HEK293T (cell line): Measurements from ENCODE around the gene RHOA.

Source experiments
- CTCF ChIA-PET: fragments of 350-600 bp; formaldehyde crosslinking; extraction: SDS; loops from one replicate; lab custom pipeline; 2021; ENCODE audit warnings: antibody characterized with exemption, inconsistent platforms; lab: Yijun Ruan, JAX
- POLR2A ChIA-PET: fragments of 350-600 bp; formaldehyde crosslinking; extraction: SDS; loops from one replicate; lab custom pipeline; 2020; ENCODE audit warnings: antibody characterized with exemption, inconsistent platforms; lab: Yijun Ruan, JAX
- DNase-seq: peaks from one replicate; pipeline ENCODE4 v3.0.0; 2012; ENCODE audit warnings: mixed read lengths; ENCODE audit errors: extremely low spot score
- ARNT ChIP-seq: fragments of 450-650 bp; IDR thresholded peaks from 2 replicates; pipeline ENCODE4 v1.6.1; 2017; ENCODE audit warnings: mild to moderate bottlenecking
- BHLHE40 ChIP-seq: fragments of 450-650 bp; IDR thresholded peaks from 2 replicates; pipeline ENCODE4 v1.6.1; 2016; ENCODE audit warnings: mild to moderate bottlenecking, moderate library complexity, borderline replicate concordance
- CTBP1 ChIP-seq: fragments of 450-650 bp; IDR thresholded peaks from 2 replicates; pipeline ENCODE4 v1.6.1; 2016; ENCODE audit warnings: borderline replicate concordance
- ELF4 ChIP-seq: fragments of 450-650 bp; IDR thresholded peaks from 2 replicates; pipeline ENCODE4 v1.6.1; 2017; ENCODE audit warnings: antibody characterized with exemption
- FOXA1 ChIP-seq: fragments of 450-650 bp; IDR thresholded peaks from 2 replicates; pipeline ENCODE4 v1.6.1; 2016; ENCODE audit warnings: mild to moderate bottlenecking
- FOXK2 ChIP-seq: fragments of 450-650 bp; IDR thresholded peaks from 2 replicates; pipeline ENCODE4 v1.6.1; 2016; ENCODE audit warnings: mild to moderate bottlenecking
- FOXM1 ChIP-seq: fragments of 450-650 bp; IDR thresholded peaks from 2 replicates; pipeline ENCODE4 v1.6.1; 2017; ENCODE audit warnings: mild to moderate bottlenecking, borderline replicate concordance
- HDGF ChIP-seq: fragments of 450-650 bp; IDR thresholded peaks from 2 replicates; pipeline ENCODE4 v1.6.1; 2017; ENCODE audit warnings: antibody characterized with exemption, borderline replicate concordance
- L3MBTL2 ChIP-seq: fragments of 450-650 bp; conservative IDR thresholded peaks from 2 replicates; pipeline ENCODE4 v1.6.1; 2016; ENCODE audit warnings: mild to moderate bottlenecking
- LEF1 ChIP-seq: fragments of 450-650 bp; IDR thresholded peaks from 2 replicates; pipeline ENCODE4 v1.6.1; 2017; ENCODE audit warnings: mild to moderate bottlenecking, borderline replicate concordance
- NFRKB ChIP-seq: fragments of 450-650 bp; IDR thresholded peaks from 2 replicates; pipeline ENCODE4 v1.6.1; 2016; ENCODE audit warnings: mild to moderate bottlenecking, moderate library complexity
- SP1 ChIP-seq: fragments of 450-650 bp; IDR thresholded peaks from 2 replicates; pipeline ENCODE4 v1.6.1; 2017
- SUZ12 ChIP-seq: fragments of 450-650 bp; IDR thresholded peaks from 2 replicates; pipeline ENCODE4 v1.6.1; 2016; ENCODE audit warnings: mild to moderate bottlenecking
- TARDBP ChIP-seq: fragments of 450-650 bp; IDR thresholded peaks from 2 replicates; pipeline ENCODE4 v1.6.1; 2016
- ZNF384 ChIP-seq: fragments of 450-650 bp; IDR thresholded peaks from 2 replicates; pipeline ENCODE4 v1.6.1; 2016
- TF ChIP-seq, protein P1 (sequence below): fragments of 450-650 bp; IDR thresholded peaks from 2 replicates; pipeline ENCODE4 v1.6.1; 2016

RHOA gene

DNA sequence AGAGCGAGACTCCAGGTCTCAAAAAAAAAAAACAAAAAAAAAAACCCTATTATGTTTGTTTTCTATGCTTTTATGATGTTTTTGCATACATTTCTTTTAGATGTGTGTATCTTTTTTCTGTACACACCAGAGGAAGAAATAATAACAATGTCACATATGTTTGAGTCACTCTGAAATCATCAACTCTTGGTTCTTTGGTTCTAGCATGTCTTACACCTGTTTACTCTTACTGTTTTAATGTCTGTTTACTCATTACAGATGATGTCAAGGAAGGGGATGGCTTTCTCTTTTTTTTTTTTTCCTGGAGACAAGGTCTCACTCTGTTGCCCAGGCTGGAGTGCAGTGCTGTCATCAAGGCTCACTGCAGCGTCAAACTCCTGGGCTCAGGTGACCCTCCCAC is 24.1 kb downstream of the RHOA start:
- ChIA-PET CTCF (no interaction called here), POLR2A (interaction anchor here (1.2 kb wide), 1 partner anchor 29 kb away, joined by 3 read pairs; no protein-coding TSS in a partner anchor)
- TF ChIP-seq FOXK2 (no peak), ZNF384 (peak; percentile 18; the same call in 1 of the 2 replicates)
- no peak for DNase-seq

DNA sequence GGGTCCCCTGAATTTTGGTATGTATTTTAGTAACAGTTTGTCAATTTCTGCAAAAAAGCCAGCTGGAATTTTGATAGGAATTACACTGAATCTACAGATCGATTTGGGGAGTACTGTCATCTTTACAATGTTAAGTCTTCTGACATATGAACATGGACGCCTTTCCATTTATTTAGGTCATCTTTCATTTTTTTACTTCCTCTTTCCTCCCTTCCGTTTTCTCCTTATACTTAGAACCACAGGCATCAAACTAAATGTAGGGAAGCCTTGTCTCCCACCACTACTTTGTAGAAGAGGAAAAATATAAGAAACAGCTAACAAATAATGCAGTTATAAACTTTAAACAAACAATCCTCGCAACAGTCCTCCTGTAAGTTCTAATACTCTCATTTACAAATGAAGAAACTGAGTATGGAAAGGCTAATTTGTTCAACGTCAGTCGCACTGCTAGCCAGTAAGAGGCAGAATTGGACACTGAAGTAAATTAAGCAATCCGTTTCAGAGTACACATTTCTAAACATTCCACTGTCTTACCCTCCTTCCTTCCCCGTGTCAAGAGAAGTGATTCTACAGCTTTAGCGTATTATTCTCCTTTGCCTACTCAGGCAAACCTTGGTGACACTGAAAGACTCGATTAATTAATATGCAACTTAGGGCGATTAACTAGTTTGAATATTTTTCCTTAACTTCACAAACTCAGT is 25.6 kb downstream of the RHOA start:
- CTCF ChIA-PET = no interaction called here
- TF ChIP-seq L3MBTL2 (no peak), CTBP1 (no peak), FOXM1 (no peak)
- POLR2A ChIA-PET = no interaction called here
- no peak for DNase-seq

DNA sequence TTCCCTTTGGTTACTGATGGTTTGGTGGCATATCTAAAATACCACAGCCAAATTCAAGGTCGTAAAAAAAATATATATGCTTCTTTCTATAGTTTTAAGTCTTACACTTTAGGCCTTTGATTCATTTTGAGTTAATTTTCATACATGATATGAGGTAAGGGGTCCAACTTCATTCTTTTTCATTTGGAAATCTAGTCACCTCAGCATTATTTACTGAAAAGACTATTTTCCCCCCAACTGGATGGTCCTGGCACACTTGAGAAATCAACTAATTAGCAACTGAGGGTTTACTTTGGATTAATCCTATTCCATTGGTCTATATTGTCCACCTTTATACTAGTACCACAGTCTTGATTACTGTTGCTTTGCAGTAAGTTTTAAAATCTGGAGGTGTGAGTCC is 26.2 kb downstream of the RHOA start:
- ChIA-PET CTCF (no interaction called here), POLR2A (no interaction called here)
- TF ChIP-seq TARDBP = no peak
- no peak for TF ChIP-seq ARNT
- no peak for TF ChIP-seq FOXA1
- TF ChIP-seq, protein P1, sequence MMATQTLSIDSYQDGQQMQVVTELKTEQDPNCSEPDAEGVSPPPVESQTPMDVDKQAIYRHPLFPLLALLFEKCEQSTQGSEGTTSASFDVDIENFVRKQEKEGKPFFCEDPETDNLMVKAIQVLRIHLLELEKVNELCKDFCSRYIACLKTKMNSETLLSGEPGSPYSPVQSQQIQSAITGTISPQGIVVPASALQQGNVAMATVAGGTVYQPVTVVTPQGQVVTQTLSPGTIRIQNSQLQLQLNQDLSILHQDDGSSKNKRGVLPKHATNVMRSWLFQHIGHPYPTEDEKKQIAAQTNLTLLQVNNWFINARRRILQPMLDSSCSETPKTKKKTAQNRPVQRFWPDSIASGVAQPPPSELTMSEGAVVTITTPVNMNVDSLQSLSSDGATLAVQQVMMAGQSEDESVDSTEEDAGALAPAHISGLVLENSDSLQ = no peak
- TF ChIP-seq FOXK2 = no peak
- no peak for TF ChIP-seq SUZ12
- no peak for TF ChIP-seq HDGF
- TF ChIP-seq NFRKB = no peak
- no peak for TF ChIP-seq BHLHE40
- TF ChIP-seq ELF4 = no peak
- no peak for TF ChIP-seq LEF1
- no peak for DNase-seq

DNA sequence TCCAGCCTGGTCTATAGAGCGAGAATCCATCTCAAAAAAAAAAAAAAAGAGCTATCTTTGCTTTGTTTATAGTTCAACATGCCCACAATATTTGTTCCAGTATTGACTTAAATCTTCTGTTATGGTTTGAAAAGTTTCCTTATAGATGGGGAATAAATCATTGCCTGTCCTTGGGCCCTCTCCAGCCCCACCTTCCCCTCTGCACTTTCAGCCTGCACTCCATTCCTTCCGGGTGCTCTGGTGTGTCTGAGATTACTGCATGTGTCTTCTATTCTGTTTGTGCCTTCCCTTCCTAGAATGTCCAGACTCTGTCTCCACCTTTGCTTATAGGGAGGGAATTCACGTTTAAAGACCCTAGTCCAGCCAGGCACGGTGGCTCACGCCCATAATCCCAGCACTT is 28.4 kb downstream of the RHOA start:
- POLR2A ChIA-PET = no interaction called here
- CTCF ChIA-PET = no interaction called here
- TF ChIP-seq, protein P1 = no peak
- TF ChIP-seq HDGF (no peak), L3MBTL2 (no peak), LEF1 (no peak), ZNF384 (no peak), CTBP1 (no peak), NFRKB (no peak), TARDBP (no peak), ARNT (no peak)
- DNase-seq = no peak

DNA sequence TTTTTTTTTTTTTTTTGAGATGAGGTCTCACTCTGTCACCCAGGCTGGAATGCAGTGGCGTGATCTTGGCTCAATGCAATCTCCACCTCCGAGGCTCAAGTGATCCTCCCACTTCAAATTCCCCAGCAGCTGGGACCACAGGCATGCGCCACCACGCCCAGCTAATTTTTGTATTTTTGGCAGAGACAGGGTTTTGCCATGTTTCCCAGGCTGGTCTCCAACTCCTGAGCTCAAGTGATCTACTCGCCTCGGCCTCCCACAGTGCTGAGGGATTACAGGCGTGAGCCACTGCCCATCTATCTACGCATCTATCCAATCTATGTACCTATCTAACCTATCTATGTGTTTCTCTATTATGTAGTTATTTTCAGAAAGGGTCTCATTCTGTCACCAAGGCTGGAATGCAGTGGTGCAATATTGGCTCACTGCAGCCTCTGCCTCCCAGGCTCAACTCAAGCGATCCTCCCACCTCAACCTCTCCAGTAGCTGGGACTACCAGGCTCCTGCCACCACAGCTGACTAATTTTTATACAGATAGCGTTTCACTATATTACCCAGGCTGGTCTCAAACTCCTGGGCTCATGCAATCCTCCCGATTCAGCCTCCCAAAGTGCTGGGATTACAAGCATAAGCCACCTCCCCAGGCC is 33.4 kb downstream of the RHOA start:
- ChIA-PET POLR2A (no interaction called here), CTCF (interaction anchor here (0.7 kb wide), 1 partner anchor 11 kb away, joined by 3 read pairs; no protein-coding TSS in a partner anchor)
- no peak for TF ChIP-seq LEF1
- no peak for DNase-seq

DNA sequence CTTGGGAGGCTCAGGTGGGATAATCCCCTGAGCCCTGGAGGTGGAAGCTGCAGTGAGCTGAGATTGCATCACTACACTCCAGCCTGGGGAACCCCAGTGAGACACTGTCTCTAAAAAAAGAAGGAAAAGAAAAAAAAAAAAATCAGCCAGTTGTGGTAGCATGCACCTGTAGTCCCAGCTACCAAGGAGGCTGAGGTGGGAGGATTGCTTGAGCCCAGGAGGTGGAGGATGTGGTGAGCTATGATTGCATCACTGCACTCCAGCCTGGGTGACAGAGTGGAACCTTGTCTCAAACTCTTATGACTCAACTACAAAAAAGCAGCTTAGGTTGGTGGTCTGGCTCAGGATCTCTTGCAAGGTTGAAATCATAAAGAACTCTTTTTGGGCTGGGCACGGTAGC is 34.3 kb downstream of the RHOA start:
- ChIA-PET POLR2A (no interaction called here), CTCF (no interaction called here)
- no peak for DNase-seq
- TF ChIP-seq L3MBTL2 (no peak), FOXM1 (no peak), BHLHE40 (no peak), CTBP1 (no peak), FOXK2 (no peak), ELF4 (no peak), TARDBP (no peak), HDGF (no peak), FOXA1 (no peak), SUZ12 (no peak), LEF1 (no peak), NFRKB (no peak), ZNF384 (no peak), ARNT (no peak), SP1 (no peak)
- TF ChIP-seq, protein P1 = no peak

DNA sequence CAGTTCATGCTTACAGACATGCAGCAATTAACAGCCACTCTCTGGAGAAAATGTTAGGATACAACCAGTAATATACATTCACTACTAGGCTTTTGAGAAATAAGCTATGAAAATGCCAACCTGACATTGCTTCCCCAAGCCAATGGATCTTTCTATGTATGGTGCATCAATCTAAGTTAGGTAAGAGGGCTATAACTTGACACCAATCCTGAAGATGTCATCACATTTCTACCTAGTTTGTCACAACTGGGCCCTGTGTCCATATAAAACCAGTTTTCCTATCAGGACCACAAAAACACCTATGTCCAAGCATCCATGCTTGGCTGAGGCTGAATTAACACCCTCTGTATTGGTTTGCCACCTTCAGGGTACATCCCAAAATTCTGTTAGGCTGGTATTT is 39.8 kb downstream of the RHOA start:
- DNase-seq = no peak
- ChIA-PET CTCF (no interaction called here), POLR2A (interaction anchor here (1.1 kb wide), 1 partner anchor 37 kb away, joined by 3 read pairs; no protein-coding TSS in a partner anchor)
- TF ChIP-seq SUZ12 (no peak), TARDBP (no peak), NFRKB (no peak), BHLHE40 (no peak), FOXA1 (no peak)
